ENCODE data around the gene POLR3A.

POLR3A gene

DNA sequence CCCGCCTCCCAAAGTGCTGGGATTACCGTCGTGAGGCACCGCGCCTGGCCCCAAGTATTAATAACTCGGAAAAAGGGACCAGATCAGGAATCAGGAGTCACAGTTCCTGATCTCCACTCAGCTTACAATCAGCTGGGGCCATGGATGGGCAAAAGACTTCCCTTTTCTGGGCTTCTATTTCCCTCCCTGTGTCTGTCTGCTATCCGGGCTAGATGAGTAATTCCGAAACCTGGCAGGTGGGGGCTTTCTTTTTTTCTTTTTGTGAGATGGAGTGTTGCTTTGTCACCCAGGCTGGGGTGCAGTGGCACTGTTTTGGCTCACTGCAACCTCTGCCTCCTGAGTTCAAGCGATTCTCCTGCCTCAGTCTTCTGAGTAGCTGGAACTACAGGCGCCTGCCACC is 15.9 kb upstream of the POLR3A start:
- peak; percentile 63 for DNase-seq (ENCODE audit: low spot score)
- TF ChIP-seq, protein P1, sequence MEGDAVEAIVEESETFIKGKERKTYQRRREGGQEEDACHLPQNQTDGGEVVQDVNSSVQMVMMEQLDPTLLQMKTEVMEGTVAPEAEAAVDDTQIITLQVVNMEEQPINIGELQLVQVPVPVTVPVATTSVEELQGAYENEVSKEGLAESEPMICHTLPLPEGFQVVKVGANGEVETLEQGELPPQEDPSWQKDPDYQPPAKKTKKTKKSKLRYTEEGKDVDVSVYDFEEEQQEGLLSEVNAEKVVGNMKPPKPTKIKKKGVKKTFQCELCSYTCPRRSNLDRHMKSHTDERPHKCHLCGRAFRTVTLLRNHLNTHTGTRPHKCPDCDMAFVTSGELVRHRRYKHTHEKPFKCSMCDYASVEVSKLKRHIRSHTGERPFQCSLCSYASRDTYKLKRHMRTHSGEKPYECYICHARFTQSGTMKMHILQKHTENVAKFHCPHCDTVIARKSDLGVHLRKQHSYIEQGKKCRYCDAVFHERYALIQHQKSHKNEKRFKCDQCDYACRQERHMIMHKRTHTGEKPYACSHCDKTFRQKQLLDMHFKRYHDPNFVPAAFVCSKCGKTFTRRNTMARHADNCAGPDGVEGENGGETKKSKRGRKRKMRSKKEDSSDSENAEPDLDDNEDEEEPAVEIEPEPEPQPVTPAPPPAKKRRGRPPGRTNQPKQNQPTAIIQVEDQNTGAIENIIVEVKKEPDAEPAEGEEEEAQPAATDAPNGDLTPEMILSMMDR (IDR thresholded peaks at IDR 0.05; ENCODE audit: extremely low read depth, missing control alignments): no peak

GRCh38 chr10:78044699-78045098 is 15.4 kb upstream of the POLR3A start:
- no peak for DNase-seq (ENCODE audit: low spot score)
- TF ChIP-seq, protein P1 (IDR thresholded peaks at IDR 0.05; ENCODE audit: extremely low read depth, missing control alignments): no peak

GRCh38 chr10:78044179-78044578 is 14.9 kb upstream of the POLR3A start:
- TF ChIP-seq, protein P1 (IDR thresholded peaks at IDR 0.05; ENCODE audit: extremely low read depth, missing control alignments): no peak
- DNase-seq (ENCODE audit: low spot score): no peak

DNA sequence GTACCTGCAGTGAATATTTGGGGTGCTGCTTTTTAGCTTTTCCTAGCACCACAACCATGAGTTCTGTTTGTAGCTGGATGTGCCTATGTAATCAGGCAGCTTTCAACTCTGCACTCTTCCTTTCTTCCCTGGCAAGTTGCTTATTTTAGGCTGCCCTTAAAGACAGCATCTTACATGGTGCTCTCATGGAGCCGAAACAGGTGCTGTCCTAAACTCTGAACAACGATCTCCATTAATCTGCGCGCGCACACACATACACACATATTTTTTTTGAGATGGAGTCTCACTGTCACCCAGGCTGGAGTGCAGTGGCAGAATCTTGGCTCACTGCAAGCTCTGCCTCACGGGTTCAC is 13.4 kb upstream of the POLR3A start:
- no peak for DNase-seq (ENCODE audit: low spot score)
- TF ChIP-seq, protein P1 (IDR thresholded peaks at IDR 0.05; ENCODE audit: extremely low read depth, missing control alignments): no peak

- TF ChIP-seq, protein P1 (IDR thresholded peaks at IDR 0.05; ENCODE audit: extremely low read depth, missing control alignments): no peak
- DNase-seq (ENCODE audit: low spot score): no peak
Measured at GRCh38 chr10:78042058-78042751, 12.9 kb upstream of the POLR3A start.

DNA sequence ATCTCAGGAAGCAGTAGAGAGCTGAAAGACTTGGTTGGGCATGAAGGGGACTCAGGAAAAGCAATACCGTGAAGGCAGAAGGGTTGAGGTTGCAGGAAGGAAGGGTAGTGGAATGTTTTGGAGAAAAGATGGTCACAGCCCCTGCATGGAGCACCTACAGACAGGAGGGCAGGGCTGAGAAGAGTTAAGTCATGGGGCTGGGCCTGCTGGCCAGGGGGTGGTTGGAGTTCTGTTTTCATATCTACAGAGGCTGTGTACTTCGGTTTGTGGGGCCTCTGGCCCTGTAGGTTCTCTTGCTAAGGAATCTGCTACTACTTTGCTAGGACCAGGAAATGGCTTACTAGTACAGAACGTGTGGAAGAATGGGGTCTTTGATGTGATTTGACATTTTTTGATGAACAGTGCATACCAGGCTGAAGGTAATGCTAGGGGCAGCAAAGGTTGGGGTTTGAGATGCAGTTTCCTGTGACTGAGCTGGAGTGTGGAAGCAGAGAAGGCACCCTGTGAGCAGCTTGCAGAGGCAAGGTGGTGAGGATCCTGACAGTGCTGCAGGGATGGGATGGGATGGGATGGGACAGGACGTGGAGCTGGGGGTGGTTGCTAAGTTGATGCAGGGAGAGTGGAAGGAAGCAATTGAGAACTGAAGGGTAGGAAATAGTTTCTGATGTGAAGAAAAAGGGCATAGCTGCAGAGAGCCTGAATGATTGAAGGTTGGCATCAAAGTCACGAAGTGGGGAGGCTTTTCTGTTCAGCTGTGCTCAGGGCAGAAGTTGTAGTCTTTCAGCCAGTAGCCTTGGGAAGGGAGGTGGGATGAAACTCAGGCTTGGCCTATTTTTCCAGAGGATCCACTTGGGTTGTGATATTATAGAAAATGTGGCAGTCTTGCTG is 12.1 kb upstream of the POLR3A start:
- no peak for DNase-seq (ENCODE audit: low spot score)
- TF ChIP-seq, protein P1 (IDR thresholded peaks at IDR 0.05; ENCODE audit: extremely low read depth, missing control alignments): no peak

- TF ChIP-seq, protein P1 (IDR thresholded peaks at IDR 0.05; ENCODE audit: extremely low read depth, missing control alignments): no peak
- no peak for DNase-seq (ENCODE audit: low spot score)
Measured at GRCh38 chr10:78039743-78040142, 10.4 kb upstream of the POLR3A start.
